Loucy (cell line): ENCODE results near the gene COQ8B.

Experiments used
- CTCF ChIP-seq: fragments of 200-600 bp; sonication (generic); conservative IDR thresholded peaks from 2 replicates; pipeline ENCODE4 v1.5.1; 2014; ENCODE audit warnings: mild to moderate bottlenecking, antibody characterized with exemption, low read length
- EZH2phosphoT487 ChIP-seq: fragments of 200-600 bp; IDR thresholded peaks from 2 replicates; pipeline ENCODE4 v1.6.1; 2018; ENCODE audit warnings: antibody characterized with exemption, mild to moderate bottlenecking, moderate library complexity, borderline replicate concordance

- no peak for TF ChIP-seq CTCF
- TF ChIP-seq EZH2phosphoT487 = no peak
Observed at GRCh38 chr19:40704491-40705361, 12.0 kb downstream of the COQ8B start.
